ENCODE results near the gene TTLL5.
A peak's percentile ranks its signal among the peaks of the same experiment; 100 is the strongest.

Gene TTLL5, protein sequence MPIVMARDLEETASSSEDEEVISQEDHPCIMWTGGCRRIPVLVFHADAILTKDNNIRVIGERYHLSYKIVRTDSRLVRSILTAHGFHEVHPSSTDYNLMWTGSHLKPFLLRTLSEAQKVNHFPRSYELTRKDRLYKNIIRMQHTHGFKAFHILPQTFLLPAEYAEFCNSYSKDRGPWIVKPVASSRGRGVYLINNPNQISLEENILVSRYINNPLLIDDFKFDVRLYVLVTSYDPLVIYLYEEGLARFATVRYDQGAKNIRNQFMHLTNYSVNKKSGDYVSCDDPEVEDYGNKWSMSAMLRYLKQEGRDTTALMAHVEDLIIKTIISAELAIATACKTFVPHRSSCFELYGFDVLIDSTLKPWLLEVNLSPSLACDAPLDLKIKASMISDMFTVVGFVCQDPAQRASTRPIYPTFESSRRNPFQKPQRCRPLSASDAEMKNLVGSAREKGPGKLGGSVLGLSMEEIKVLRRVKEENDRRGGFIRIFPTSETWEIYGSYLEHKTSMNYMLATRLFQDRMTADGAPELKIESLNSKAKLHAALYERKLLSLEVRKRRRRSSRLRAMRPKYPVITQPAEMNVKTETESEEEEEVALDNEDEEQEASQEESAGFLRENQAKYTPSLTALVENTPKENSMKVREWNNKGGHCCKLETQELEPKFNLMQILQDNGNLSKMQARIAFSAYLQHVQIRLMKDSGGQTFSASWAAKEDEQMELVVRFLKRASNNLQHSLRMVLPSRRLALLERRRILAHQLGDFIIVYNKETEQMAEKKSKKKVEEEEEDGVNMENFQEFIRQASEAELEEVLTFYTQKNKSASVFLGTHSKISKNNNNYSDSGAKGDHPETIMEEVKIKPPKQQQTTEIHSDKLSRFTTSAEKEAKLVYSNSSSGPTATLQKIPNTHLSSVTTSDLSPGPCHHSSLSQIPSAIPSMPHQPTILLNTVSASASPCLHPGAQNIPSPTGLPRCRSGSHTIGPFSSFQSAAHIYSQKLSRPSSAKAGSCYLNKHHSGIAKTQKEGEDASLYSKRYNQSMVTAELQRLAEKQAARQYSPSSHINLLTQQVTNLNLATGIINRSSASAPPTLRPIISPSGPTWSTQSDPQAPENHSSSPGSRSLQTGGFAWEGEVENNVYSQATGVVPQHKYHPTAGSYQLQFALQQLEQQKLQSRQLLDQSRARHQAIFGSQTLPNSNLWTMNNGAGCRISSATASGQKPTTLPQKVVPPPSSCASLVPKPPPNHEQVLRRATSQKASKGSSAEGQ (N-terminal part only)

DNA sequence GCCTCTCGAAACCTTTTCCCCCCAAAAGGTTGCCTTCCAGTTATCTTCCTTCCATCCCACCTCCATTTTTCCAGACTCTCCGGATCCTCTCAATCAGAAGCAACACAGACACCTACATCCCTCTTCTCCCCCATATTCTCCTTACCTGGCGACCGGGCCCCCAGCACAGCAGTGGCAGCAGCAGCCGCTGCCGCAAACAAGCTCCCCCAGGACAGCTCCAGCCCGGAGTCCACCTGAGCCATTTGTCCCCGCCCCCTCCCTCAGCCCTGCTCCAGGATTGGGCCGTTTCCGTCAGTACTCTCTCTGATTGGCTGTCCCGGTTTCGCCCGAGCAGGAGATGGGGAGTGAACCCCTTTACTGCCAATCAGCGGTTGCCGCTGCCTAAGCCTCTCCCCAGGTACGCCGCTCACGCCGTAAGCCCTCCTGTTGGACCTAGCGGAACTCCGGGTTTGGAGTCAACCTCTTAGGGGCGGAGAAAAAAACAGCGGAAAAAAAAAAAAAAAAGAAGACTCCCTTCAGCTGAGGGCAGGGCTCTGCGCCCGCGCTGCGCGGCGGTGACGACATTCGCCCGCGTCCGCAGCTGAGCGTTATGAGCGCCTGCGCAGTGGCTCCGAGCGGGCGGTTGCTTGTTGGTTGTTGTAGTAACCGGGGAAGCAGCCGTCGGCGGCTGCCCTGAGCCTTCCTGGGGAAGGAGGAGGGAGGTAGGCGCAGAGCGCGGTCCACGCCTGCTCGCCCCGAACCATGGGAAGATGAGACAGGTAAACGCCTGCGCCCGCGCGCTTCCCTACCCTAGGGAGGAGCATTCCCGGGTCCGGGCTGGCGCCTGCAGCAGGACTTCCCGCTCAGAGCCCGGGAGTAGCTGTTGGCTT is at the start of gene TTLL5, which contains the start of gene ERG28:
Gene TTLL5, plus strand, starts transcription at position 617 of the 869 bp plus-strand sequence. CDS start 1,904 bp downstream, outside the sequence.
Gene ERG28, minus strand, starts transcription at position 247 of the 869 bp plus-strand sequence. CDS start 3,374 bp downstream, outside the sequence.
- peak; percentile 99 for DNase-seq

GRCh38 chr14:75612157-75612556 is 48.9 kb upstream of the TTLL5 start:
- DNase-seq, result no peak

DNA sequence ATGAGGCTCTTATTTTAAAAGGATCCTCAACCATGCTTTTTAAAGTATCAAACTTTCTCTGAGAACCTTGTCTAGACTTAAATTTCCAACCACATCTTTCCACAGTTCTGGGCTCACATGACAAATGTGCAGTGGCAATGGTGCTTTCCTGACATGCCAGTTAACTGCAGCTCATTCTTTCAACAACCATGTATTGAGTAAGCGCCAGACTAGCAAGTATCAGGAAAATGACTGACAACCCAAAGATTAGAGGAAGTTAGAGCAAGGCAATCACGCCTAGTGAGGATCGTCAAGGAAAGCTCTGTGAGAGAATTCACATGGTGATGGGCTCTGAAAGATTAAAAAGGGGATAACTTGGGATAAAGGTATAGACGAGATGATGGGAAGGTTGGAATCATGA is 46.9 kb upstream of the TTLL5 start:
- no peak for DNase-seq

DNA sequence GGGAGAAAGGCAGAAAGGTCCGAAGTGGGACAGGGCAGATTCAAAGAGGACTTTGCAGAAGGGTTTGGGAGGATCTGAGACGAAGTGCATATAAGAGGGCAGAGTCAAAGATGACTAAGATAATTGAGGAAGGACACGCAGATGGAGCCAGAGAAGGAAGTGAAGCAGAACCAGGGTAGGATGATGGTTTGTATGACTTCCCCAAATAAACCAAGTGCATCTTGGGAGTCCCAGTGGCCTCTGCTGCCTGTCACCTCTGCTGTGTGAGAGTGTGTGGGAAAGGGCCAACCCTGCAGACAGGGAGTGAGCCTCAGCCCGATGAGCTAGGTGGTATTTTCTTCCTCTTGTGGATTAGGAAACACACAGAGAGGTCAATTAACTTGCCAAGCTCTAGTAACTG is 45.8 kb upstream of the TTLL5 start:
- DNase-seq, result no peak

DNA sequence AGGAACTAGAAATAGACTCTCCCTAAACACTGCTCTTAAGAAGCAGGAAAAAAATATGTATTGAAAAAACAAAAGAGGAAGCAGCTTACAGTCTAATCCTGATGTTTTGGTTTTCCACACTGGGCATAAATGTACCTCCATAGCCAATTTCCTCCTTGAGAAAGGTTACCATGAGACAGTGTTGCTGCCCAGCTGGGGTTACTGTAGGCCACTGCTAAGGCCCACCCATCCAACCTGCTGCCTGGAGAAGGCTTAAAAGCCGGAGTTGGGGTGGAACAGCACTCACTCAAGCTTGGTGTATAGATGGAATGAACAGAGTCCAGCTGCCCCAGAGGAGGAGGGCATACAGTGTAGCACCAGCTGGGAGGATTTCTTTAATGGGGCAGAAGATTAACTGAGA is 41.5 kb upstream of the TTLL5 start:
- no peak for DNase-seq

DNA sequence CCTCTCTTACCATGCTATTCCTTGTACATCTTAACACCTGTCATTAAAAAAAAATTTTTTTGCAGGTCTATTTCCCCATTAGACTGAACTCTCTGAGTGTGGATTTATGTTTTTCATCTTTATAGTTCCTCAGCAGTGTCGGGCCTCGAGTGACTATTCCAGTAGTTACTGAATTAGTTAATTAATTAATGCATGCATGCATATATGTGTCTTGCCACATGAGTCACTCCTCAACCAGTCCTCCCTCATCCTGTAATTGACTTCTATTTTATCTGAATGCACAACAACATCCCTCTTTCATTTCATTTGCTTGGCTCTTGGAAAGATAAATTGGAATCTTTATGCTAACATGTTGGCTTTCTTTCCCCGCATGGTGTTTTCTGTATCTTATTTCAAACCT is 36.0 kb upstream of the TTLL5 start:
- no peak for DNase-seq

GRCh38 chr14:75626396-75626795 is 34.6 kb upstream of the TTLL5 start:
- no peak for DNase-seq

DNA sequence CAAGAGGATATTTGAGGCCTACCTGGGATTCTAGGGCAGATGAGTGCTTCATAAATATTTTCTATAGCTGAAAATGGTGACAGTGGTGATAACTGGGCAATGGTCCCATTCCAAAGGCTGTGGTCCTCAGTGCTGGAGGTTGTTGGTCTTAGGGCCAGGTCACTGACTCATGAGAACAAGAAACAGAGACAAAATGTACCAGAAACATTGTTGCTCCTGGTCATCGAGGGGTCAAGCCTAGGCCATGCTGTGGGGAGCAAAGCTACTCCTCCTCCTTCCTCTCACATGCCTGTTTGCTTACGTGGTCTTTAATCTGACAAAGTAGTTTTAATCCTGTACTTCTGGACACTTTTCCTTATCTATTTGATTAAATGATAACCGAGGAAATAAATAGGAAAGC is 34.2 kb upstream of the TTLL5 start:
- no peak for DNase-seq

- no peak for DNase-seq
These were observed 33.6 kb upstream of the TTLL5 start for GRCh38 chr14:75627406-75627805.

DNA sequence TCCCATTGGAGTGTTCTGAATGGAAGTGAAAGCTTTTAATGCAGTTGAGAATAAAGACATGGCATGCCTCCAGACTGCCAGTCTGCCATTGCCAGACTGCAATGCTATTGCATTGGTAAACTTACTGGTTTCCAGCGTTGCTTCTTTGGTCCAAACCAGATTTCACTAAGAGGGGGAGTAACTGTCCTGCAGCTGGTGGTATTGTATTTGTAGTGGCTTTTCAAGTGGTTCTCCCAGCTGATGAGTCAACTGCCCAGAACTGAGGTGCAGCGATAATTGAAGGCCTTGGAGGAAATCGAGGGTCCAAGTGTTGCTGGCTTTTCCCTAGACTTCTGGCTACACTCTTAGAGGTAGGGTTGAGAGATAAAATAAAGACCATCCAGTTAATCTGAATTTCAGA is 32.2 kb upstream of the TTLL5 start:
- DNase-seq, result no peak

GRCh38 chr14:75630695-75631452 is 30.2 kb upstream of the TTLL5 start:
- DNase-seq, result no peak

GRCh38 chr14:75631453-75631831 is 29.6 kb upstream of the TTLL5 start:
- DNase-seq, result peak; percentile 7

DNA sequence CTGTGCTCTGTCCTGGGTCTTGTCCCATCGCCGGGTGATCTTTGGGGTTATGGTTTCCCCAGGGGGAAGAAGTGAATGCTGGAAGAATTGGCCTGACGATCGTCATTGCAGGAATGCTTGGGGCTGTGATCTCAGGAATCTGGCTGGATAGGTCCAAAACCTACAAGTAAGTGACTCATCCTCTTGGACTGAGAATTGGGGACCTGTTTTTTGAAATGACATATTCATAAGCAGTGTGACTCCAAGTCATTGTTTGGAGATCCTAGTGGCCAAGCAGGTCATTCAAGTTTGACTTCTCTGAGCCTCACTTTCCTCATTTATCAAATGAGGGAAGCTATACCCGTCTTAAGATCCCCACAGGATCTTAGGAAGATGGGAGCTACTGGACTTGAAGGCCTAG is 26.2 kb upstream of the TTLL5 start:
- DNase-seq, result no peak

DNA sequence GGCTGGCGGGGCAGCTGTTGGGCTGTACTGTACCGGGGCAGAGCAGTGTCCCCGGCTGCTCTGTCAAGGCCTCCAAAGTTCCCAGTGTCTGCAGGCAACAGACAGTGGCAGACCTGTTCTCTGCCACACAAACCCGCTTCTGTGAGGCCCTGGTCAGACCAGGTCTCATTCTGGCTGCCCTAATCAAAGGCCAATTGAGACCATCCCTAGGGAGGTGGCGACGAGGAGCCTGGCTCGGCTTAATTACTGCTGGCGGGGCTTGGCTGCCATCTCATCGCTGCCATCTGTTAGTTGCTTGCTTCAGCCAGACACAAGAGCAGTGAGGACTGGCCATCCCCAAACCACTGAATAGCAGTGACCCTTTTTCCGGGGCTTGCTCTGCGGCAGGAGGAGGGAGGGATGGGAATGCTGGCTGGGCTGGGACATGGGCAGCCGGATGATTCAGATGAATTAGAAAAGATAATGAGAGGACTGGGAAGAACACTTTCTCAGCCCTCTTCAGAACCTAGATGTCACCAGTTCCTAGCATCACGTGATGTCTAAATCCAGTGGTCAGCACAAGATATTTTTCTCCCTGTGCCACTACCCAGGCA is 24.9 kb upstream of the TTLL5 start:
- peak; percentile 20 for DNase-seq

DNA sequence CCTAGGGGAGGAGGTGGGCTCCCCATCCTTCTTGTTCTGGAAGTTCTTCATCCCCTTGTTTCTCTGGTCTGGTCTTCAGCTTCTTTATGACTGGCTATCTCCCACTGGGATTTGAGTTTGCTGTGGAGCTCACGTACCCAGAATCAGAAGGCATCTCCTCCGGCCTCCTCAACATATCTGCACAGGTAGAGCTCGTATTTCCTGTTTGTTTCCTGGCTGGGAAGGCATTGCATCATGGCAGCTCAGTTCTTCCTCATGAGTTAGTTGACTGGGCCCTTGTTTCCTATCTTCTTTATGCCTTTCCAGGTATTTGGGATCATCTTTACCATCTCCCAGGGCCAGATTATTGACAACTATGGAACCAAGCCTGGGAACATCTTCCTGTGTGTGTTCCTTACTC is 20.2 kb upstream of the TTLL5 start:
- no peak for DNase-seq

DNA sequence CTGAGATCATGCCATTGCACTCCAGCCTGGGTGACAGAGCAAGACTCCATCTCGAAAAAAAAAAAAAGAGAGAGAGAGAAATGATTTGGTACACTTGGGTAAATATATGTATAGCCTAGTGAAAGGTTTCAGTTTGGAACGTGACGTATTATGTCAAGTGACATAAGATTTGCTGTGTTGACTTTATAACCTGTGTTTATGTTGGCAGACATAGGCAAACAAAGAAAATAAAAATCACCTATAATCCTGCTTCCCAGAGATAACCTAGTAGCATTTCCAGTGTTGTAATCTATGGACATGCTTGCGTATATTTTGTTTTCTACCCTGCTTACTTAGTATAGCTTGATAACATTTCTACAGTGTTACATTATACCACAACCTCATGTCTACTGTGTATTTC is 17.1 kb upstream of the TTLL5 start:
- DNase-seq, result no peak

GRCh38 chr14:75645056-75645455 is 16.0 kb upstream of the TTLL5 start:
- no peak for DNase-seq

DNA sequence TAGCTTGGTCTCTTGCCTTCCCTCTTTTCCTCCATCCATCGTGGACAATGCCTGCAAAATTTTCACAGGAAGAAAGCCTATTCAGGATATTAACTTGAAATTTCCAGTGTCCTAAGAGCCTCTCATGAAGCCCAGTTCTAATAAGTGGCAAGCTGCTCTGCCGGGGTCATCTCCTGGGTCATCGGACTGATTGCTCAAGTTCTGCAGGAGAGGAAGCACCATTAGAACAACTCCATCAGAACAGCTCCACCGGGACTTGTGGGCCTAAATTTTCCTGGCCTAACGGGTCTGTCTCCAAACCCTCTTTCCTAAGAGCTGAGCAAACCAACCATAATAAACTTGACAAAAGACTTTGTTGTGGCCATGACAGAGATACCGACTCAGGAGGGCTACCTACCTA is 14.3 kb upstream of the TTLL5 start:
- DNase-seq, result no peak

DNA sequence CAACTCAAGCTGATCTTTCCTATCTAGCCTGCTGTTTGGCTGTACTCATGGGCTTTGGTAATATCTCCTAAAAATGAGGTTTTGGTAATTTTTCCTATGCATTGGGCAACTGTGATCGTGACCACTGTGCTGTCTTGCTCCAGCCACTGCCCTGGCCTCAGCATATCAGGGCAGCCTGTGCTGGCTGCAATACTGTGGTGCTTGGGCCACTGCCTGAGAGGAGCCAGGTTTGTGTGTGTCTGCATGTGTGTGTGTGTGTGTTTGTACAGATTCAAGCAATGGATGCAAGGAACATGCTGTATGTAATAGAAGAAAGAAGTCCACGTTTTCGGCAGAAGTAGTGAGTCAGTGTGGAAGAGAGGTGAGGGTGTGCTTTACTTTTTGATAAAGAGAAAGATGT is 13.4 kb upstream of the TTLL5 start:
- DNase-seq, result no peak

- DNase-seq, result peak; percentile 90
These were observed 12.8 kb upstream of the TTLL5 start for GRCh38 chr14:75648066-75648838.

All from fibroblast of upper back skin (primary cell).